Bronchial epithelial cell (primary cell): ENCODE results near the gene HBEGF. TPM values are rescaled to one million over a fixed set of nuclear protein-coding genes. Genes with fewer than 3 reads are reported as not detected.

Source experiments
- DNase-seq: peaks from one replicate; pipeline ENCODE4 v3.0.0-alpha.2; 2010; ENCODE audit warnings: low read depth
- FAIRE-seq: peaks from 2 replicates; lab custom pipeline; 2011; peaks lifted over from hg19 to GRCh38; lab: Jason Lieb, UNC
- H3K27me3 ChIP-seq: 2 replicates; pipeline ENCODE4 v1.5.1; 2011; ENCODE audit warnings: low read length; ENCODE audit not compliant: control insufficient read depth, insufficient read depth
- H3K36me3 ChIP-seq: 2 replicates; pipeline ENCODE4 v1.5.1; 2011; ENCODE audit warnings: low read length; ENCODE audit not compliant: control insufficient read depth, insufficient read depth
- H3K4me3 ChIP-seq: 2 replicates; pipeline ENCODE4 v1.5.1; 2011; ENCODE audit warnings: mild to moderate bottlenecking, low read depth, low read length, control low read depth
- total RNA-seq: library from RNA; depleted of rRNA; stranded (reverse); fragments of >200 nt; gene quantifications from 2 replicates; pipeline ENCODE4 v1.2.1, GENCODE V29; 2014
- TF ChIP-seq, protein P1 (sequence below): IDR thresholded peaks from 2 replicates; pipeline ENCODE4 v1.5.1; 2011; ENCODE audit warnings: mild to moderate bottlenecking, moderate library complexity, low read length, control low read depth, inconsistent platforms; ENCODE audit not compliant: insufficient read depth, severe bottlenecking

HBEGF gene
- total RNA-seq, 1 donor from 2014 or later = 76.6 TPM

- Histone ChIP-seq H3K4me3 (no peak overlapping the region), H3K27me3 (no peaks in the 10 kb centered on the region), H3K36me3 (peaks cover 7% of the 10 kb centered on the region)
- DNase-seq (no peak), FAIRE-seq (no peak)
- TF ChIP-seq, protein P1, sequence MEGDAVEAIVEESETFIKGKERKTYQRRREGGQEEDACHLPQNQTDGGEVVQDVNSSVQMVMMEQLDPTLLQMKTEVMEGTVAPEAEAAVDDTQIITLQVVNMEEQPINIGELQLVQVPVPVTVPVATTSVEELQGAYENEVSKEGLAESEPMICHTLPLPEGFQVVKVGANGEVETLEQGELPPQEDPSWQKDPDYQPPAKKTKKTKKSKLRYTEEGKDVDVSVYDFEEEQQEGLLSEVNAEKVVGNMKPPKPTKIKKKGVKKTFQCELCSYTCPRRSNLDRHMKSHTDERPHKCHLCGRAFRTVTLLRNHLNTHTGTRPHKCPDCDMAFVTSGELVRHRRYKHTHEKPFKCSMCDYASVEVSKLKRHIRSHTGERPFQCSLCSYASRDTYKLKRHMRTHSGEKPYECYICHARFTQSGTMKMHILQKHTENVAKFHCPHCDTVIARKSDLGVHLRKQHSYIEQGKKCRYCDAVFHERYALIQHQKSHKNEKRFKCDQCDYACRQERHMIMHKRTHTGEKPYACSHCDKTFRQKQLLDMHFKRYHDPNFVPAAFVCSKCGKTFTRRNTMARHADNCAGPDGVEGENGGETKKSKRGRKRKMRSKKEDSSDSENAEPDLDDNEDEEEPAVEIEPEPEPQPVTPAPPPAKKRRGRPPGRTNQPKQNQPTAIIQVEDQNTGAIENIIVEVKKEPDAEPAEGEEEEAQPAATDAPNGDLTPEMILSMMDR = no peak
Measured at GRCh38 chr5:140329739-140330481, 16.5 kb downstream of the HBEGF start.

DNA sequence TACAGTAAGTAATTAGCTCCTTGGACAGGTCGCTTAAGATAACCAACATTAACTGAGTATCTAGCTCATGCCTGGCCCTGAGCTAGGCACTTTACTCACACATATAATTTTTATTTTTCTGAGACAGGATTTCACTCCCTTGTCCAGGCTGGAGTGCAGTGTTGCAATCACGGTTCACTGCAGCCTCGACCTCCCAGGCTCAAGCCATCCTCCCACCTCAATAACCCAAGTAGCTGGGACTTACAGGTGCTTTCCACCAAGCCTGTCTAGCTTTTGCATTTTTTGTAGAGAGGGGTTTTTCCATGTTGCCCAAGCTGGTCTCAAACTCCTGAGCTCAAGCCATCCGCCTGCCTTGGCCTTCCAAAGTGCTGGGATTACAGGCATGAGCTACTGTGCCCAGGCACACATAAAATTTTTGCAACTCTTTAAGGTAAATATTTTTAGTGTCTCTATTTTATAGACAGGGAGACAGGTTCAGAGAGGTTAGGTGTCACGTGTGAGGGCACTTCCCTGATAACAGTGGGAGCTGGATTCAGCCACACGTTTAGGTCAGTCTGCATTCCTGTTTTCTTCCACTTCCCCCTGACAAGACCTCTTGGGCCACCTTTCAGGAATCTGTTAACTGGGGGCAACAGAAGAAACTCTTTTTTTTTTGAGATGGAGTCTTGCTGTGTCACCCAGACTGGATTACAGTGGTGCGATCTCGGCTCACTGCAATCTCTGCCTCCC lies 18.2 kb downstream of the HBEGF start:
- no peak for FAIRE-seq
- H3K4me3 ChIP-seq = no peak overlapping the region
- no peaks in the 10 kb centered on the region for H3K36me3 ChIP-seq
- DNase-seq = no peak
- TF ChIP-seq, protein P1 = no peak
- H3K27me3 ChIP-seq = no peaks in the 10 kb centered on the region

DNA sequence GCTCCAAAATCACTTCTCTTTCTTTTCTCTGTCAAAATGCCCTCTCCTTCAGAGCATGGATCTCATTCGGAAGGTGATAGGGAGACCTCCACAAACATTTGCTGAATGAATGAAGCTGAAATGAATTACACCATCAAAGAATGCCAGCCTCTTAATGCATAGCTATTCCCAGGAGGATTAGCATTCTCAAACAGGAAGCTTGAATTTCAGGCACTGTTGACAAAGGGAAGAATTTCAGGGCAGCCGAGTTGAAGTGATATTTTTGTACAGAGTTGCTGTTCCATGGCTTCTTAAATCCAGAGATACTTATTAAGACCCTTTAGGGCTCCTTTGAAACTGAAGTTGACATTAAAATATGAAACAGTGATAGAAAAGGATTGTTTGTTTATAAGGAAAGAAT lies 18.8 kb downstream of the HBEGF start:
- DNase-seq = no peak
- Histone ChIP-seq H3K36me3 (no peaks in the 10 kb centered on the region), H3K27me3 (no peaks in the 10 kb centered on the region), H3K4me3 (no peak overlapping the region)
- FAIRE-seq = no peak
- TF ChIP-seq, protein P1 = no peak

DNA sequence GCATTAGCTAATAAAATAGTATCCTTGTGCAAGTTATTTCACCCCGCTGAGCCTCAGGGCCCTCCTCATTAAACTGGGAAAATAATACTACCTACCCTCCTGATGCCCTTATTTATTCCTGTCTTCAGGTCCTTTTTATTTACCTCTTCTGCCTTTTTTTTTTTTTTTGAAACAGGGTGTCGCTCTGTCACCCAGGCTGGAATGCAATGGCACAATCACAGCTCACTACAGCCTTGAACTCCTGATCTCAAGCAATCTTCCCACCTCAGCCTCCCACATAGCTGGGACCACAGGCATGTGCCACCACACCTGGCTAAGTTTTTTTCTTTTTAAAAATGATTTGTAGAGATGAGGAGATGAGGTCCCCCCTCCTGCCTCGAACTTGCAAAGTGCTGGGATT lies 20.9 kb downstream of the HBEGF start:
- FAIRE-seq (no peak), DNase-seq (no peak)
- no peaks in the 10 kb centered on the region for H3K36me3 ChIP-seq
- TF ChIP-seq, protein P1 = no peak
- H3K4me3 ChIP-seq = no peak overlapping the region
- H3K27me3 ChIP-seq = no peaks in the 10 kb centered on the region

DNA sequence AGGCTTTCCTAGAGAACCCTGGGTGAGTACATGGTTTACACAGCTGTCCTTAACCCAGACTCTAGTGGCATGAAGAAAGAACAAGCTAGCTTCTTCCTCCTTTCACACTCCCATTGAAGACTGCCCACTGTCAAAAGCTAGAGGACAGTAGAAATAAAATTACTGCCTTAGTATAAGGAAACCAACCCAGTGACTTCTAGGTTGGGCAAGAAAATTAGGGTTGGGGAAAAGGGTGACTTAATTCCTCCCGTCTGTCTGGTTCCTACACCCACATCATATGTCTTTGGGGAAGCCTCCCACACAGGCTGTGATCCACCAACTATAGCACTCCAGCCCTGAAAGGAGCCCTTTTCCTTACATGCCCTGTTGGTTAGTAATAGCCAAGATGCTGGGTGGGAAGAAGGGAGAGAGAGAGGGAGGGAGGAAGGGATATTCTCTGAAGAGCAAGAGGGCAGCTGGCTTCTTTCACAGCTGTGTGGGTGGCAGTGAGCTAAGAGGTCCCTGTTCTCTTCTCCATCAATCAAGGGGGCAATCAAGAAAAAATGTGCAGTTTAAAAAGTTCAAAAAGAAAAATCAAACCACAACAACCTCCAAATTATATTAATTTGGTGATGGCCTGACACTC lies 21.7 kb downstream of the HBEGF start:
- TF ChIP-seq, protein P1 = no peak
- Histone ChIP-seq H3K27me3 (no peaks in the 10 kb centered on the region), H3K4me3 (no peak overlapping the region), H3K36me3 (no peaks in the 10 kb centered on the region)
- DNase-seq = peak; percentile 68
- no peak for FAIRE-seq
